K562 (cell line): ENCODE results near the gene FGF14. TPM values are rescaled to one million over a fixed set of nuclear protein-coding genes. Genes with fewer than 3 reads are reported as not detected.

Experiments used
- ETV1 ChIP-seq: fragments of 450-650 bp; conservative IDR thresholded peaks from 2 replicates; pipeline ENCODE4 v1.6.1; 2016; ENCODE audit warnings: missing genetic modification characterization, control low read depth, low read depth, missing compliant biosample characterization
- MYBL2 ChIP-seq, 2 experiments: fragments of 450-650 bp in 1 of 2; sonication (generic) in 1 of 2; formaldehyde crosslinking in 1 of 2; IDR thresholded peaks; 2 replicates each; pipeline versions ENCODE4 v1.6.1 to v1.8.1; 2017 to 2022; ENCODE audit warnings: borderline replicate concordance in 1 of 2, inconsistent platforms in 1 of 2, low read depth in 1 of 2, mild to moderate bottlenecking in 1 of 2, missing genetic modification reagents in 1 of 2, moderate library complexity in 1 of 2
- NR2C1 ChIP-seq, 2 experiments: fragments of 450-650 bp; IDR thresholded peaks; 2 replicates each; pipeline ENCODE4 v1.6.1; 2017; ENCODE audit warnings: mild to moderate bottlenecking in 2 of 2, antibody characterized with exemption in 1 of 2, inconsistent platforms in 1 of 2, missing compliant biosample characterization in 1 of 2, missing genetic modification characterization in 1 of 2
- SIRT6 ChIP-seq: IDR thresholded peaks from one replicate; pipeline ENCODE4 v1.6.1; 2012; ENCODE audit warnings: low read depth, mild to moderate bottlenecking, control low read depth, inconsistent platforms, low read length, moderate library complexity
- SMAD4 ChIP-seq: fragments of 250-450 bp; sonication (Bioruptor Pico); conservative IDR thresholded peaks from 2 replicates; pipeline ENCODE4 v1.8.0; 2021; ENCODE audit warnings: inconsistent platforms, mild to moderate bottlenecking, moderate library complexity
- ZNF408 ChIP-seq: fragments of 250-450 bp; sonication (Bioruptor Pico); IDR thresholded peaks from 2 replicates; pipeline ENCODE4 v1.4.0; 2020; ENCODE audit warnings: low read depth, mild to moderate bottlenecking, moderate library complexity
- ZNF764 ChIP-seq: fragments of 250-450 bp; sonication (Bioruptor Pico); IDR thresholded peaks from 2 replicates; pipeline ENCODE4 v1.4.0; 2020; ENCODE audit warnings: low read depth, mild to moderate bottlenecking, moderate library complexity
- polyA plus RNA-seq, 8 experiments: library from polyadenylated mRNA; depleted of rRNA in 4 of 8; stranded (reverse) in 5 of 8; unstranded in 3 of 8; fragments of >200 nt; fragmentation: Nextera tagmentation in 2 of 8; fragmentation: Illumina TruSeq in 1 of 8; extraction: Ambion mirVana in 2 of 8; extraction: Trizol in 1 of 8; gene quantifications; 2 replicates each; pipeline versions ENCODE4 v1.2.1 to v1.2.3, GENCODE V29; 2011 to 2014; ENCODE audit warnings: inconsistent platforms in 1 of 8, missing spikeins in 1 of 8
- total RNA-seq, 7 experiments: library from RNA; depleted of rRNA in 6 of 7; stranded (reverse); fragments of >200 nt in 6 of 7; fragmentation: Illumina TruSeq in 2 of 7; extraction: Trizol in 2 of 7; gene quantifications; 2 replicates each; pipeline versions ENCODE4 v1.2.1 to v1.2.3, GENCODE V29; 2011 to 2021; ENCODE audit warnings: low replicate concordance in 1 of 7
- TF ChIP-seq, protein P1 (sequence below), 2 experiments: IDR thresholded peaks in 1 of 2; conservative IDR thresholded peaks in 1 of 2; 2 replicates each; pipeline ENCODE4 v1.6.1; 2016; ENCODE audit warnings: low read depth in 2 of 2, mild to moderate bottlenecking in 1 of 2, missing compliant biosample characterization in 1 of 2, missing genetic modification characterization in 1 of 2, moderate library complexity in 1 of 2
- TF ChIP-seq, protein P2 (sequence below): fragments of 450-650 bp; formaldehyde crosslinking; IDR thresholded peaks from 2 replicates; pipeline ENCODE4 v1.4.0; 2022; ENCODE audit warnings: missing genetic modification characterization

The FGF14 gene
- total and polyA plus RNA-seq, 9 of the 15 experiments (the other 6 are each of a cell fraction or from before 2014, with no cell fraction given), result not detected

DNA sequence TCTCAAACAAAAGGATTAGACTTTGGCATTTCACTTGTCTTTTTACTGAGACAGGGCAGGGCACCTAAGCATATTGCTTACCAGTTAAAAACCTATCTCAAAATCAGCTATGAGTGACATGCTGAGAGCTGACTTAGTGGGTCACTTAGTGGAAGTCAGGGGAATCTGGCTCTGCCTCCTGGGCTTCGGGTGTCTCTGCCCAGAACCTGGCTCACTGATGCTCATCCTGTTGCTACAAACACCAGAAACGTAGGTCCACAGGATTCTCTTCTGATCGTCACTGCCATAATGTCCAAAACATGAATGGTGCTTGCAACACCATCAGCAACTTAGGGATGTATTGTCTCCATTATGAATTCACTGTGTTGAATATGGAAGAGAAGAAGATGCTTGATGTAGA is 673.2 kb downstream of the FGF14 start (continued):
- TF ChIP-seq, protein P1, sequence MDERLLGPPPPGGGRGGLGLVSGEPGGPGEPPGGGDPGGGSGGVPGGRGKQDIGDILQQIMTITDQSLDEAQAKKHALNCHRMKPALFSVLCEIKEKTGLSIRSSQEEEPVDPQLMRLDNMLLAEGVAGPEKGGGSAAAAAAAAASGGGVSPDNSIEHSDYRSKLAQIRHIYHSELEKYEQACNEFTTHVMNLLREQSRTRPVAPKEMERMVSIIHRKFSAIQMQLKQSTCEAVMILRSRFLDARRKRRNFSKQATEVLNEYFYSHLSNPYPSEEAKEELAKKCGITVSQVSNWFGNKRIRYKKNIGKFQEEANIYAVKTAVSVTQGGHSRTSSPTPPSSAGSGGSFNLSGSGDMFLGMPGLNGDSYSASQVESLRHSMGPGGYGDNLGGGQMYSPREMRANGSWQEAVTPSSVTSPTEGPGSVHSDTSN (CRISPR knock-in tag; IDR thresholded peaks at IDR 0.05; ENCODE audit: low read depth), result no peak
- TF ChIP-seq, protein P1 (tag; conservative IDR thresholded peaks at IDR 0.05; ENCODE audit: low read depth), result no peak
- no peak for TF ChIP-seq SMAD4 (CRISPR knock-in tag)
- no peak for TF ChIP-seq SIRT6
- no peak for TF ChIP-seq ETV1 (tag)
- TF ChIP-seq, protein P2, sequence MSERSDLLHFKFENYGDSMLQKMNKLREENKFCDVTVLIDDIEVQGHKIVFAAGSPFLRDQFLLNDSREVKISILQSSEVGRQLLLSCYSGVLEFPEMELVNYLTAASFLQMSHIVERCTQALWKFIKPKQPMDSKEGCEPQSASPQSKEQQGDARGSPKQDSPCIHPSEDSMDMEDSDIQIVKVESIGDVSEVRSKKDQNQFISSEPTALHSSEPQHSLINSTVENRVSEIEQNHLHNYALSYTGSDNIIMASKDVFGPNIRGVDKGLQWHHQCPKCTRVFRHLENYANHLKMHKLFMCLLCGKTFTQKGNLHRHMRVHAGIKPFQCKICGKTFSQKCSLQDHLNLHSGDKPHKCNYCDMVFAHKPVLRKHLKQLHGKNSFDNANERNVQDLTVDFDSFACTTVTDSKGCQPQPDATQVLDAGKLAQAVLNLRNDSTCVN (CRISPR knock-in tag), result no peak
- TF ChIP-seq NR2C1 (IDR thresholded peaks at IDR 0.05), result no peak
- no peak for TF ChIP-seq NR2C1 (tag; IDR thresholded peaks at IDR 0.05)
- no peak for TF ChIP-seq ZNF764
- TF ChIP-seq MYBL2 (IDR thresholded peaks at IDR 0.05; ENCODE audit: low read depth), result no peak
- no peak for TF ChIP-seq MYBL2 (CRISPR knock-in tag; IDR thresholded peaks at IDR 0.05; ENCODE audit: borderline replicate concordance)
- no peak for TF ChIP-seq ZNF408 (CRISPR knock-in tag)
